ENCODE results near the gene PCNX3. TPM values are rescaled to one million over a fixed set of nuclear protein-coding genes. Genes with fewer than 3 reads are reported as not detected.
A peak's percentile ranks its signal among the peaks of the same experiment; 100 is the strongest.

PCNX3 gene
- 10 to 100 TPM; 15.0 to 16.1 TPM for polyA plus RNA-seq

- Histone ChIP-seq H3K4me3 (ENCODE audit: low read depth in 1 of 2, low read length in 2 of 2) (peak within 1 kb of the TSS; percentile 74 to 90), H3K9me3 (ENCODE audit: control insufficient read depth in 2 of 2, insufficient read depth in 1 of 2, low read depth in 1 of 2, low read length in 1 of 2) (no peaks in the 10 kb centered on the region), H3K4me1 (ENCODE audit: control insufficient read depth in 2 of 2, insufficient read depth in 2 of 2, low read length in 1 of 2) (peaks cover 11 to 22% of the 10 kb centered on the region in 2 donors), H3K27ac (ENCODE audit: low read depth in 2 of 2, low read length in 1 of 2) (peak within 1 kb of the TSS; percentile 95 to 99), H3K36me3 (ENCODE audit: control insufficient read depth in 2 of 2, insufficient read depth in 2 of 2, low read length in 1 of 2) (peaks cover 0 to 30% of the 10 kb centered on the region in 2 donors), H3K27me3 (ENCODE audit: control insufficient read depth in 1 of 2, insufficient read depth in 2 of 2, low read length in 2 of 2) (no peaks in the 10 kb centered on the region)
- WGBS, 2 donors = 0% methylated on average over 55 of the region's 55 CpGs
Measured at GRCh38 chr11:65615229-65615949, at the start of gene PCNX3. Gene PCNX3, plus strand, starts transcription at chr11:65615776. Its CDS starts 536 bp downstream, at chr11:65616312.

GRCh38 chr11:65569164-65569972 lies 46.2 kb upstream of the PCNX3 start:
- H3K4me3 ChIP-seq (ENCODE audit: low read depth in 1 of 2, low read length in 2 of 2) = peak overlapping the region; percentile 88 to 89
- H3K36me3 ChIP-seq (ENCODE audit: control insufficient read depth in 2 of 2, insufficient read depth in 2 of 2, low read length in 1 of 2) = peaks cover 0 to 10% of the 10 kb centered on the region in 2 donors
- H3K27ac ChIP-seq (ENCODE audit: low read depth in 2 of 2, low read length in 1 of 2) = peak overlapping the region; percentile 99 to 100
- H3K9me3 ChIP-seq (ENCODE audit: control insufficient read depth in 2 of 2, insufficient read depth in 1 of 2, low read depth in 1 of 2, low read length in 1 of 2) = no peaks in the 10 kb centered on the region
- no peaks in the 10 kb centered on the region for H3K27me3 ChIP-seq (ENCODE audit: control insufficient read depth in 1 of 2, insufficient read depth in 2 of 2, low read length in 2 of 2)
- 5% methylated on average over 28 of the region's 28 CpGs for WGBS, 2 donors
- peaks cover 0 to 25% of the 10 kb centered on the region in 2 donors for H3K4me1 ChIP-seq (ENCODE audit: control insufficient read depth in 2 of 2, insufficient read depth in 2 of 2, low read length in 1 of 2)

- Histone ChIP-seq H3K9me3 (ENCODE audit: control insufficient read depth in 2 of 2, insufficient read depth in 1 of 2, low read depth in 1 of 2, low read length in 1 of 2) (no peaks in the 10 kb centered on the region), H3K4me3 (ENCODE audit: low read depth in 1 of 2, low read length in 2 of 2) (peak within 1 kb of the TSS; percentile 88 to 89), H3K4me1 (ENCODE audit: control insufficient read depth in 2 of 2, insufficient read depth in 2 of 2, low read length in 1 of 2) (peaks cover 0 to 30% of the 10 kb centered on the region in 2 donors), H3K36me3 (ENCODE audit: control insufficient read depth in 2 of 2, insufficient read depth in 2 of 2, low read length in 1 of 2) (peaks cover 0 to 10% of the 10 kb centered on the region in 2 donors), H3K27ac (ENCODE audit: low read depth in 2 of 2, low read length in 1 of 2) (peak within 1 kb of the TSS; percentile 99 to 100), H3K27me3 (ENCODE audit: control insufficient read depth in 1 of 2, insufficient read depth in 2 of 2, low read length in 2 of 2) (no peaks in the 10 kb centered on the region)
- WGBS, 2 donors = 0% methylated on average over 84 to 89 of the region's 89 CpGs
Measured at GRCh38 chr11:65569973-65570918, 45.3 kb upstream of the PCNX3 start, which contains the start of gene ZNRD2. Gene ZNRD2, plus strand, starts transcription at chr11:65570477. Its CDS starts 15 bp downstream, at chr11:65570492.

- 72 to 76% methylated on average over 8 to 9 of the region's 9 CpGs for WGBS, 2 donors
- peak overlapping the region in 1 of 2 donors; percentile 88 for H3K4me3 ChIP-seq (ENCODE audit: low read depth in 1 of 2, low read length in 2 of 2)
- H3K27me3 ChIP-seq (ENCODE audit: control insufficient read depth in 1 of 2, insufficient read depth in 2 of 2, low read length in 2 of 2) = no peaks in the 10 kb centered on the region
- no peaks in the 10 kb centered on the region for H3K9me3 ChIP-seq (ENCODE audit: control insufficient read depth in 2 of 2, insufficient read depth in 1 of 2, low read depth in 1 of 2, low read length in 1 of 2)
- peaks cover 0 to 10% of the 10 kb centered on the region in 2 donors for H3K36me3 ChIP-seq (ENCODE audit: control insufficient read depth in 2 of 2, insufficient read depth in 2 of 2, low read length in 1 of 2)
- H3K4me1 ChIP-seq (ENCODE audit: control insufficient read depth in 2 of 2, insufficient read depth in 2 of 2, low read length in 1 of 2) = peaks cover 0 to 33% of the 10 kb centered on the region in 2 donors
- H3K27ac ChIP-seq (ENCODE audit: low read depth in 2 of 2, low read length in 1 of 2) = peak overlapping the region; percentile 13 to 96
Measured at GRCh38 chr11:65571420-65571819, 44.2 kb upstream of the PCNX3 start.

- Histone ChIP-seq H3K27me3 (ENCODE audit: control insufficient read depth in 1 of 2, insufficient read depth in 2 of 2, low read length in 2 of 2) (no peaks in the 10 kb centered on the region), H3K36me3 (ENCODE audit: control insufficient read depth in 2 of 2, insufficient read depth in 2 of 2, low read length in 1 of 2) (peaks cover 0 to 10% of the 10 kb centered on the region in 2 donors), H3K4me1 (ENCODE audit: control insufficient read depth in 2 of 2, insufficient read depth in 2 of 2, low read length in 1 of 2) (peaks cover 0 to 33% of the 10 kb centered on the region in 2 donors), H3K9me3 (ENCODE audit: control insufficient read depth in 2 of 2, insufficient read depth in 1 of 2, low read depth in 1 of 2, low read length in 1 of 2) (no peaks in the 10 kb centered on the region), H3K4me3 (ENCODE audit: low read depth in 1 of 2, low read length in 2 of 2) (peak overlapping the region; percentile 13 to 71), H3K27ac (ENCODE audit: low read depth in 2 of 2, low read length in 1 of 2) (peak overlapping the region; percentile 96 to 97)
- 5% methylated on average over 11 of the region's 11 CpGs for WGBS, 2 donors
Measured at GRCh38 chr11:65571940-65572339, 43.6 kb upstream of the PCNX3 start.

- H3K9me3 ChIP-seq (ENCODE audit: control insufficient read depth in 2 of 2, insufficient read depth in 1 of 2, low read depth in 1 of 2, low read length in 1 of 2) = no peaks in the 10 kb centered on the region
- H3K4me1 ChIP-seq (ENCODE audit: control insufficient read depth in 2 of 2, insufficient read depth in 2 of 2, low read length in 1 of 2) = peaks cover 0 to 38% of the 10 kb centered on the region in 2 donors
- H3K27me3 ChIP-seq (ENCODE audit: control insufficient read depth in 1 of 2, insufficient read depth in 2 of 2, low read length in 2 of 2) = no peaks in the 10 kb centered on the region
- 0 to 1% methylated on average over 63 to 86 of the region's 86 CpGs for WGBS, 2 donors
- peak within 1 kb of the TSS; percentile 69 to 71 for H3K4me3 ChIP-seq (ENCODE audit: low read depth in 1 of 2, low read length in 2 of 2)
- peaks cover 0 to 10% of the 10 kb centered on the region in 2 donors for H3K36me3 ChIP-seq (ENCODE audit: control insufficient read depth in 2 of 2, insufficient read depth in 2 of 2, low read length in 1 of 2)
- H3K27ac ChIP-seq (ENCODE audit: low read depth in 2 of 2, low read length in 1 of 2) = peak within 1 kb of the TSS; percentile 96 to 97
Measured at GRCh38 chr11:65572356-65573051, 43.1 kb upstream of the PCNX3 start, which contains the start of gene FAM89B. Gene FAM89B, plus strand, starts transcription at chr11:65572538. Its CDS starts 132 bp downstream, at chr11:65572670.

- Histone ChIP-seq H3K4me1 (ENCODE audit: control insufficient read depth in 2 of 2, insufficient read depth in 2 of 2, low read length in 1 of 2) (peaks cover 0 to 45% of the 10 kb centered on the region in 2 donors), H3K36me3 (ENCODE audit: control insufficient read depth in 2 of 2, insufficient read depth in 2 of 2, low read length in 1 of 2) (peaks cover 0 to 8% of the 10 kb centered on the region in 2 donors), H3K9me3 (ENCODE audit: control insufficient read depth in 2 of 2, insufficient read depth in 1 of 2, low read depth in 1 of 2, low read length in 1 of 2) (no peaks in the 10 kb centered on the region), H3K4me3 (ENCODE audit: low read depth in 1 of 2, low read length in 2 of 2) (peak overlapping the region; percentile 69 to 71), H3K27me3 (ENCODE audit: control insufficient read depth in 1 of 2, insufficient read depth in 2 of 2, low read length in 2 of 2) (no peaks in the 10 kb centered on the region), H3K27ac (ENCODE audit: low read depth in 2 of 2, low read length in 1 of 2) (peak overlapping the region; percentile 94 to 97)
- 15 to 20% methylated on average over 22 of the region's 22 CpGs for WGBS, 2 donors
Measured at GRCh38 chr11:65573391-65574079, 42.0 kb upstream of the PCNX3 start.

GRCh38 chr11:65574109-65574810 lies 41.3 kb upstream of the PCNX3 start:
- 1% methylated on average over 50 to 67 of the region's 67 CpGs for WGBS, 2 donors
- peak overlapping the region; percentile 69 to 71 for H3K4me3 ChIP-seq (ENCODE audit: low read depth in 1 of 2, low read length in 2 of 2)
- H3K4me1 ChIP-seq (ENCODE audit: control insufficient read depth in 2 of 2, insufficient read depth in 2 of 2, low read length in 1 of 2) = peaks cover 0 to 40% of the 10 kb centered on the region in 2 donors
- H3K9me3 ChIP-seq (ENCODE audit: control insufficient read depth in 2 of 2, insufficient read depth in 1 of 2, low read depth in 1 of 2, low read length in 1 of 2) = no peaks in the 10 kb centered on the region
- H3K27me3 ChIP-seq (ENCODE audit: control insufficient read depth in 1 of 2, insufficient read depth in 2 of 2, low read length in 2 of 2) = no peaks in the 10 kb centered on the region
- peaks cover 0 to 10% of the 10 kb centered on the region in 2 donors for H3K36me3 ChIP-seq (ENCODE audit: control insufficient read depth in 2 of 2, insufficient read depth in 2 of 2, low read length in 1 of 2)
- H3K27ac ChIP-seq (ENCODE audit: low read depth in 2 of 2, low read length in 1 of 2) = peak overlapping the region; percentile 94 to 97
